ENCODE measurements around the gene ZNF367.

ZNF367 gene

GRCh38 chr9:96418083-96418919 is at the start of gene ZNF367:
Gene ZNF367 (minus strand): TSS chr9:96418370. CDS start chr9:96418032, 338 bp downstream.
- peaks cover 20% of the 10 kb centered on the region for H3K36me3 ChIP-seq (replicated peaks)
- H3K27me3 ChIP-seq (ENCODE audit: low read depth): no peaks in the 10 kb centered on the region
- peak within 1 kb of the TSS; percentile 95 for H3K4me3 ChIP-seq
- peak; percentile 96 to 98 for DNase-seq (ENCODE audit: low spot score in 2 of 2)
- no peaks in the 10 kb centered on the region for H3K9me3 ChIP-seq
- peaks cover 34% of the 10 kb centered on the region for H3K4me1 ChIP-seq
- in situ Hi-C loops (cut with MboI; ENCODE audit: low sequenced_read_pairs): no loop called here

- Histone ChIP-seq H3K4me1 (no peaks in the 10 kb centered on the region), H3K27me3 (ENCODE audit: low read depth) (no peaks in the 10 kb centered on the region), H3K9me3 (no peaks in the 10 kb centered on the region), H3K36me3 (replicated peaks) (peaks cover 70% of the 10 kb centered on the region), H3K4me3 (no peak overlapping the region)
- DNase-seq (ENCODE audit: low spot score in 2 of 2): no peak
- in situ Hi-C loops (cut with MboI; ENCODE audit: low sequenced_read_pairs): no loop called here
Measured at GRCh38 chr9:96467784-96468183, 49.6 kb upstream of the ZNF367 start.

- in situ Hi-C loops (cut with MboI; ENCODE audit: low sequenced_read_pairs): no loop called here
- Histone ChIP-seq H3K36me3 (replicated peaks) (peaks cover 53% of the 10 kb centered on the region), H3K9me3 (no peaks in the 10 kb centered on the region), H3K27me3 (ENCODE audit: low read depth) (no peaks in the 10 kb centered on the region), H3K4me3 (no peak overlapping the region), H3K4me1 (peaks cover 6% of the 10 kb centered on the region; the same call in 1 of the 2 replicates)
- DNase-seq (ENCODE audit: low spot score in 2 of 2): no peak
Measured at GRCh38 chr9:96464426-96464825, 46.3 kb upstream of the ZNF367 start.

GRCh38 chr9:96462541-96462940 is 44.4 kb upstream of the ZNF367 start:
- no peak for DNase-seq (ENCODE audit: low spot score in 2 of 2)
- Histone ChIP-seq H3K27me3 (ENCODE audit: low read depth) (no peaks in the 10 kb centered on the region), H3K4me1 (peaks cover 6% of the 10 kb centered on the region; the same call in 1 of the 2 replicates), H3K36me3 (replicated peaks) (peaks cover 41% of the 10 kb centered on the region), H3K9me3 (no peaks in the 10 kb centered on the region), H3K4me3 (no peak overlapping the region)
- in situ Hi-C loops (cut with MboI; ENCODE audit: low sequenced_read_pairs): no loop called here

GRCh38 chr9:96461336-96461735 is 43.2 kb upstream of the ZNF367 start:
- H3K36me3 ChIP-seq (replicated peaks): peaks cover 34% of the 10 kb centered on the region
- no peak overlapping the region for H3K4me3 ChIP-seq
- peaks cover 6% of the 10 kb centered on the region; the same call in 1 of the 2 replicates for H3K4me1 ChIP-seq
- DNase-seq (ENCODE audit: low spot score in 2 of 2): no peak
- H3K9me3 ChIP-seq: no peaks in the 10 kb centered on the region
- H3K27me3 ChIP-seq (ENCODE audit: low read depth): no peaks in the 10 kb centered on the region
- in situ Hi-C loops (cut with MboI; ENCODE audit: low sequenced_read_pairs): no loop called here

GRCh38 chr9:96460882-96461281 is 42.7 kb upstream of the ZNF367 start:
- H3K27me3 ChIP-seq (ENCODE audit: low read depth): no peaks in the 10 kb centered on the region
- no peak for DNase-seq (ENCODE audit: low spot score in 2 of 2)
- H3K4me3 ChIP-seq: no peak overlapping the region
- in situ Hi-C loops (cut with MboI; ENCODE audit: low sequenced_read_pairs): no loop called here
- H3K9me3 ChIP-seq: no peaks in the 10 kb centered on the region
- H3K36me3 ChIP-seq (replicated peaks): peaks cover 30% of the 10 kb centered on the region
- H3K4me1 ChIP-seq: peaks cover 6% of the 10 kb centered on the region; the same call in 1 of the 2 replicates

GRCh38 chr9:96460470-96460869 is 42.3 kb upstream of the ZNF367 start:
- Histone ChIP-seq H3K4me1 (peaks cover 6% of the 10 kb centered on the region; the same call in 1 of the 2 replicates), H3K27me3 (ENCODE audit: low read depth) (no peaks in the 10 kb centered on the region), H3K9me3 (no peaks in the 10 kb centered on the region), H3K4me3 (no peak overlapping the region), H3K36me3 (replicated peaks) (peaks cover 26% of the 10 kb centered on the region)
- DNase-seq (ENCODE audit: low spot score in 2 of 2): no peak
- in situ Hi-C loops (cut with MboI; ENCODE audit: low sequenced_read_pairs): no loop called here

GRCh38 chr9:96459268-96460007 is 41.3 kb upstream of the ZNF367 start:
- Histone ChIP-seq H3K27me3 (ENCODE audit: low read depth) (no peaks in the 10 kb centered on the region), H3K9me3 (no peaks in the 10 kb centered on the region), H3K4me1 (peaks cover 6% of the 10 kb centered on the region; the same call in 1 of the 2 replicates), H3K4me3 (no peak overlapping the region), H3K36me3 (replicated peaks) (peaks cover 17% of the 10 kb centered on the region; the same call in 1 of the 2 replicates)
- in situ Hi-C loops (cut with MboI; ENCODE audit: low sequenced_read_pairs): no loop called here
- no peak for DNase-seq (ENCODE audit: low spot score in 2 of 2)

- Histone ChIP-seq H3K27me3 (ENCODE audit: low read depth) (no peaks in the 10 kb centered on the region), H3K4me1 (peaks cover 12% of the 10 kb centered on the region), H3K36me3 (replicated peaks) (peaks cover 15% of the 10 kb centered on the region; the same call in 1 of the 2 replicates), H3K4me3 (no peak overlapping the region), H3K9me3 (no peaks in the 10 kb centered on the region)
- in situ Hi-C loops (cut with MboI; ENCODE audit: low sequenced_read_pairs): no loop called here
- DNase-seq (ENCODE audit: low spot score in 2 of 2): no peak
Measured at GRCh38 chr9:96458226-96458625, 40.1 kb upstream of the ZNF367 start.

- H3K27me3 ChIP-seq (ENCODE audit: low read depth): no peaks in the 10 kb centered on the region
- in situ Hi-C loops (cut with MboI; ENCODE audit: low sequenced_read_pairs): no loop called here
- DNase-seq (ENCODE audit: low spot score in 2 of 2): no peak
- H3K4me1 ChIP-seq: peaks cover 19% of the 10 kb centered on the region
- H3K9me3 ChIP-seq: no peaks in the 10 kb centered on the region
- H3K36me3 ChIP-seq (replicated peaks): peaks cover 17% of the 10 kb centered on the region; the same call in 1 of the 2 replicates
- H3K4me3 ChIP-seq: no peak overlapping the region
Measured at GRCh38 chr9:96457266-96457665, 39.1 kb upstream of the ZNF367 start.

- Histone ChIP-seq H3K9me3 (no peaks in the 10 kb centered on the region), H3K36me3 (replicated peaks) (0 out of 2 replicates have a peak, but pooled peaks cover 3% of the 10 kb centered on the region), H3K4me3 (no peak overlapping the region), H3K27me3 (ENCODE audit: low read depth) (no peaks in the 10 kb centered on the region), H3K4me1 (peaks cover 22% of the 10 kb centered on the region)
- DNase-seq (ENCODE audit: low spot score in 2 of 2): peak; percentile 19 to 29
- in situ Hi-C loops (cut with MboI; ENCODE audit: low sequenced_read_pairs): no loop called here
Measured at GRCh38 chr9:96453625-96454024, 35.5 kb upstream of the ZNF367 start.

GRCh38 chr9:96450613-96451528 is 32.7 kb upstream of the ZNF367 start:
- Histone ChIP-seq H3K9me3 (no peaks in the 10 kb centered on the region; the same call in 1 of the 2 replicates), H3K4me3 (peak overlapping the region; percentile 67), H3K4me1 (peaks cover 22% of the 10 kb centered on the region), H3K36me3 (replicated peaks) (0 out of 2 replicates have a peak, but pooled peaks cover 3% of the 10 kb centered on the region), H3K27me3 (ENCODE audit: low read depth) (no peaks in the 10 kb centered on the region)
- peak; percentile 28 to 58 for DNase-seq (ENCODE audit: low spot score in 2 of 2)
- in situ Hi-C loops (cut with MboI; ENCODE audit: low sequenced_read_pairs): no loop called here
